K562 (cell line): Measurements from ENCODE around the gene LRRC7. TPM values are rescaled to one million over a fixed set of nuclear protein-coding genes. Genes with fewer than 3 reads are reported as not detected.

Source experiments
- ATAC-seq: fragments of 200-7000 bp; cut with Tn5 transposase; 3 replicates; pipeline ENCODE4 v1.9.1; 2020; ENCODE audit warnings: moderate library complexity
- BruUV-seq: library from RNA; stranded (reverse); fragments of 400-500 nt; replicated peaks from 2 replicates; lab custom pipeline; 2021; lab: Mats Ljungman, UMichigan
- CTCF ChIA-PET: fragments of 300-600 bp; formaldehyde crosslinking; extraction: SDS; loops from one replicate; lab custom pipeline; 2021; ENCODE audit warnings: low intra/inter-chr PET ratio; lab: Yijun Ruan, JAX
- POLR2A ChIA-PET: fragments of 300-600, 350-650 bp; sonication (Branson Sonifier 250); formaldehyde crosslinking; extraction: SDS; loops from one replicate; lab custom pipeline; 2021; ENCODE audit warnings: antibody characterized with exemption, inconsistent platforms; lab: Yijun Ruan, JAX
- DNase-seq, 4 experiments: peaks; one replicate each; pipeline versions ENCODE4 v3.0.0 to v3.0.0-alpha.2; 2011 to 2018; ENCODE audit warnings: low spot score in 3 of 4, mixed read lengths in 3 of 4; ENCODE audit errors: extremely low read depth in 1 of 4
- FAIRE-seq: peaks from 2 replicates; lab custom pipeline; 2011; peaks lifted over from hg19 to GRCh38; lab: Jason Lieb, UNC
- H2AFZ ChIP-seq: 2 replicates; pipeline ENCODE4 v1.6.0; 2011; ENCODE audit warnings: low read depth, low read length, control low read depth, inconsistent platforms
- H3K27ac ChIP-seq: fragments of 200-600 bp; 3 replicates; pipeline ENCODE4 v1.8.0; 2011; ENCODE audit warnings: low read depth, mild to moderate bottlenecking, control low read depth, inconsistent platforms, low read length, moderate library complexity, mixed read lengths; ENCODE audit errors: extremely low read depth
- H3K27me3 ChIP-seq, 2 experiments: fragments of 300-600 bp in 1 of 2; 2 replicates in 1 of 2; 3 replicates in 1 of 2; pipeline versions ENCODE4 v1.6.0 to v1.8.0; 2011; ENCODE audit warnings: inconsistent platforms in 2 of 2, low read length in 2 of 2, mild to moderate bottlenecking in 1 of 2, mixed read lengths in 1 of 2, moderate library complexity in 1 of 2; ENCODE audit not compliant: control insufficient read depth in 2 of 2, insufficient read depth in 2 of 2
- H3K36me3 ChIP-seq: fragments of 300-600 bp; 3 replicates; pipeline ENCODE4 v1.8.0; 2011; ENCODE audit warnings: mild to moderate bottlenecking, low read length, inconsistent platforms; ENCODE audit not compliant: control insufficient read depth, insufficient read depth
- H3K4me1 ChIP-seq, 2 experiments: fragments of 200-600 bp in 1 of 2; replicated peaks in 1 of 2; 2 replicates in 1 of 2; 3 replicates in 1 of 2; pipeline versions ENCODE4 v1.5.1 to v1.8.0; 2011; ENCODE audit warnings: inconsistent platforms in 2 of 2, low read length in 2 of 2, mild to moderate bottlenecking in 1 of 2, mixed read lengths in 1 of 2, moderate library complexity in 1 of 2; ENCODE audit not compliant: control insufficient read depth in 2 of 2, insufficient read depth in 2 of 2
- H3K4me2 ChIP-seq: 2 replicates; pipeline ENCODE4 v1.6.1; 2011; ENCODE audit warnings: low read length, control low read depth, inconsistent platforms, mixed read lengths; ENCODE audit not compliant: insufficient read depth
- H3K4me3 ChIP-seq: fragments of 200-600 bp; sonication (generic), shearing (Covaris generic); 2 replicates; pipeline ENCODE4 v1.5.1; 2016; ENCODE audit warnings: control low read depth, inconsistent platforms
- H3K79me2 ChIP-seq: fragments of 200-600 bp; 3 replicates; pipeline ENCODE4 v1.8.0; 2011; ENCODE audit warnings: low read length, inconsistent platforms; ENCODE audit not compliant: control insufficient read depth, insufficient read depth
- H3K9ac ChIP-seq, 2 experiments: 2 replicates each; pipeline versions ENCODE4 v1.6.0 to v1.6.1; 2011; ENCODE audit warnings: low read depth in 2 of 2, low read length in 2 of 2, control low read depth in 1 of 2, inconsistent platforms in 1 of 2, mild to moderate bottlenecking in 1 of 2, mixed read lengths in 1 of 2; ENCODE audit not compliant: insufficient read depth in 1 of 2
- H3K9me1 ChIP-seq: one replicate; pipeline ENCODE4 v1.6.0; 2011; ENCODE audit warnings: inconsistent platforms, mild to moderate bottlenecking, low read length, moderate library complexity; ENCODE audit not compliant: control insufficient read depth, insufficient read depth
- H3K9me3 ChIP-seq: replicated peaks from 2 replicates; pipeline ENCODE4 v1.5.1; 2011; ENCODE audit warnings: low read depth, low read length, inconsistent platforms; ENCODE audit not compliant: control insufficient read depth, insufficient read depth
- H4K20me1 ChIP-seq: replicated peaks from 2 replicates; pipeline ENCODE4 v1.6.1; 2011; ENCODE audit warnings: low read length, inconsistent platforms, mixed read lengths; ENCODE audit not compliant: control insufficient read depth, insufficient read depth
- MED1 ChIP-seq: sonication (generic); formaldehyde crosslinking; IDR thresholded peaks from 2 replicates; pipeline ENCODE4 v1.8.1; 2023; ENCODE audit warnings: missing genetic modification reagents, borderline replicate concordance
- MGA ChIP-seq: fragments of 450-650 bp; IDR thresholded peaks from 2 replicates; pipeline ENCODE4 v1.6.1; 2016; ENCODE audit warnings: mild to moderate bottlenecking, moderate library complexity
- U2AF1 ChIP-seq: fragments of 200-400 bp; formaldehyde crosslinking; optimal IDR thresholded peaks from 2 replicates; pipeline ENCODE3; 2017; ENCODE audit warnings: mild to moderate bottlenecking, low read depth, low read length, moderate library complexity
- ZBTB33 ChIP-seq: sonication (generic); formaldehyde crosslinking; IDR thresholded peaks from 2 replicates; pipeline ENCODE4 v1.8.1; 2023; ENCODE audit warnings: mild to moderate bottlenecking, missing genetic modification reagents
- ZNF77 ChIP-seq: fragments of 250-450 bp; sonication (Bioruptor Pico); IDR thresholded peaks from 2 replicates; pipeline ENCODE4 v1.5.0; 2020
- WGBS: fragments of 100-300 bp; shearing (Covaris generic); methylation state at CpG from one replicate; pipeline ENCODE4 v1.1.6; 2016; ENCODE audit warnings: low coverage, mixed read lengths; ENCODE audit not compliant: insufficient coverage; ENCODE audit errors: missing lambda C conversion rate; 5-methylcytosine and 5-hydroxymethylcytosine counted together
- in situ Hi-C: fragments of 300-500 bp; cut with MboI; formaldehyde crosslinking; loops from 4 replicates; pipeline ENCODE4 v1.15.0; 2018; ENCODE audit warnings: inconsistent platforms, mixed read lengths
- intact Hi-C: fragments of 100-400 bp; cut with micrococcal nuclease; formaldehyde crosslinking; loops from 2 replicates; pipeline ENCODE4 v1.14.2; 2022
- polyA plus RNA-seq, 8 experiments: library from polyadenylated mRNA; depleted of rRNA in 4 of 8; stranded (reverse) in 5 of 8; unstranded in 3 of 8; fragments of >200 nt; fragmentation: Nextera tagmentation in 2 of 8; fragmentation: Illumina TruSeq in 1 of 8; extraction: Ambion mirVana in 2 of 8; extraction: Trizol in 1 of 8; gene quantifications; 2 replicates each; pipeline versions ENCODE4 v1.2.1 to v1.2.3, GENCODE V29; 2011 to 2014; ENCODE audit warnings: inconsistent platforms in 1 of 8, missing spikeins in 1 of 8
- total RNA-seq, 7 experiments: library from RNA; depleted of rRNA in 6 of 7; stranded (reverse); fragments of >200 nt in 6 of 7; fragmentation: Illumina TruSeq in 2 of 7; extraction: Trizol in 2 of 7; gene quantifications; 2 replicates each; pipeline versions ENCODE4 v1.2.1 to v1.2.3, GENCODE V29; 2011 to 2021; ENCODE audit warnings: low replicate concordance in 1 of 7

The LRRC7 gene
- total and polyA plus RNA-seq, 9 of the 15 experiments (the other 6 are each of a cell fraction or from before 2014, with no cell fraction given) = 0.09 to 0.94 (median 0.49) TPM

GRCh38 chr1:69842326-69842725 lies 274.6 kb downstream of the LRRC7 start:
- FAIRE-seq (no peak), ATAC-seq (no peak), DNase-seq (no peak)
- Histone ChIP-seq H3K9me3 (no peaks in the 10 kb centered on the region), H3K9me1 (no peaks in the 10 kb centered on the region), H4K20me1 (no peaks in the 10 kb centered on the region), H3K4me2 (no peak overlapping the region), H3K4me1 (no peaks in the 10 kb centered on the region), H3K27ac (no peak overlapping the region), H3K9ac (no peak overlapping the region), H3K4me3 (no peak overlapping the region), H2AFZ (no peak overlapping the region), H3K36me3 (no peaks in the 10 kb centered on the region), H3K79me2 (no peaks in the 10 kb centered on the region), H3K27me3 (no peaks in the 10 kb centered on the region)
- no TSS peak for BruUV-seq
- 0% methylated on average over 1 of the region's 1 CpG for WGBS
- intact Hi-C loops (no loop called here), in situ Hi-C loops (no loop called here)
- ChIA-PET POLR2A (no interaction called here), CTCF (no interaction called here)
- TF ChIP-seq MED1 = no peak
- TF ChIP-seq U2AF1 = no peak
- TF ChIP-seq ZBTB33 (CRISPR knock-in tag) = no peak
- no peak for TF ChIP-seq MGA
- TF ChIP-seq ZNF77 = no peak
